NCI-H2227 (cell line): ENCODE results near the gene RNF5.
A peak's percentile ranks its signal among the peaks of the same experiment; 100 is the strongest.
"Not testable (repeated sequence)": the region's sequence is repeated elsewhere in the genome, so short reads cannot be mapped to it uniquely, and the experiment has no call there.

Experiments
- DNase-seq: peaks from one replicate; lab custom pipeline; 2025; ENCODE audit not compliant: unreplicated experiment; lab: John Stamatoyannopoulos, UW

Gene RNF5

GRCh38 chr6:32188381-32189068 lies 10.3 kb downstream of the RNF5 start:
- DNase-seq, result peak; percentile 23

- no peak for DNase-seq
Observed at GRCh38 chr6:32189069-32189741, 11.0 kb downstream of the RNF5 start.

GRCh38 chr6:32189742-32190053 lies 11.5 kb downstream of the RNF5 start:
- no peak for DNase-seq

- DNase-seq, result peak; percentile 78
Observed at GRCh38 chr6:32190054-32190851, 12.0 kb downstream of the RNF5 start, which contains the start of gene PBX2. TSS of gene PBX2 (minus strand) at chr6:32190202. CDS start at chr6:32189915, 287 bp downstream.

- DNase-seq, result no peak
Observed at GRCh38 chr6:32190911-32191677, 12.9 kb downstream of the RNF5 start.

GRCh38 chr6:32191696-32192607 lies 13.7 kb downstream of the RNF5 start:
- no peak for DNase-seq

GRCh38 chr6:32192608-32193039 lies 14.4 kb downstream of the RNF5 start, which contains the start of gene GPSM3:
TSS of gene GPSM3 (minus strand) at chr6:32192643. CDS start at chr6:32192513, 130 bp downstream.
- no peak for DNase-seq

- not testable (repeated sequence) for DNase-seq
Observed at GRCh38 chr6:32193096-32193495, 14.9 kb downstream of the RNF5 start.

GRCh38 chr6:32194388-32194787 lies 16.2 kb downstream of the RNF5 start:
- no peak for DNase-seq

- peak; percentile 65 for DNase-seq
Observed at GRCh38 chr6:32194825-32195651, 16.8 kb downstream of the RNF5 start.

GRCh38 chr6:32195652-32195901 lies 17.4 kb downstream of the RNF5 start:
- peak; percentile 100 for DNase-seq

GRCh38 chr6:32195902-32196681 lies 17.9 kb downstream of the RNF5 start:
- peak; percentile 97 for DNase-seq

GRCh38 chr6:32196682-32197616 lies 18.7 kb downstream of the RNF5 start:
- peak; percentile 65 for DNase-seq

GRCh38 chr6:32198345-32198696 lies 20.1 kb downstream of the RNF5 start:
- no peak for DNase-seq

GRCh38 chr6:32198866-32199265 lies 20.7 kb downstream of the RNF5 start:
- no peak for DNase-seq

GRCh38 chr6:32200711-32201475 lies 22.7 kb downstream of the RNF5 start:
- DNase-seq, result no peak

GRCh38 chr6:32202186-32202585 lies 24.0 kb downstream of the RNF5 start:
- no peak for DNase-seq
